K562 (cell line): ENCODE data around the gene ORC5. TPM values are rescaled to one million over a fixed set of nuclear protein-coding genes. Genes with fewer than 3 reads are reported as not detected.

ENCODE experiments used
- ATAC-seq: fragments of 200-7000 bp; cut with Tn5 transposase; 3 replicates; pipeline ENCODE4 v1.9.1; 2020; ENCODE audit warnings: moderate library complexity
- BruUV-seq: library from RNA; stranded (reverse); fragments of 400-500 nt; replicated peaks from 2 replicates; lab custom pipeline; 2021; lab: Mats Ljungman, UMichigan
- CTCF ChIA-PET: fragments of 300-600 bp; formaldehyde crosslinking; extraction: SDS; loops from one replicate; lab custom pipeline; 2021; ENCODE audit warnings: low intra/inter-chr PET ratio; lab: Yijun Ruan, JAX
- POLR2A ChIA-PET: fragments of 300-600, 350-650 bp; sonication (Branson Sonifier 250); formaldehyde crosslinking; extraction: SDS; loops from one replicate; lab custom pipeline; 2021; ENCODE audit warnings: antibody characterized with exemption, inconsistent platforms; lab: Yijun Ruan, JAX
- DNase-seq, 4 experiments: peaks; one replicate each; pipeline versions ENCODE4 v3.0.0 to v3.0.0-alpha.2; 2011 to 2018; ENCODE audit warnings: low spot score in 3 of 4, mixed read lengths in 3 of 4; ENCODE audit errors: extremely low read depth in 1 of 4
- FAIRE-seq: peaks from 2 replicates; lab custom pipeline; 2011; peaks lifted over from hg19 to GRCh38; lab: Jason Lieb, UNC
- H2AFZ ChIP-seq: 2 replicates; pipeline ENCODE4 v1.6.0; 2011; ENCODE audit warnings: low read depth, low read length, control low read depth, inconsistent platforms
- H3K27ac ChIP-seq: fragments of 200-600 bp; 3 replicates; pipeline ENCODE4 v1.8.0; 2011; ENCODE audit warnings: low read depth, mild to moderate bottlenecking, control low read depth, inconsistent platforms, low read length, moderate library complexity, mixed read lengths; ENCODE audit errors: extremely low read depth
- H3K27me3 ChIP-seq, 2 experiments: fragments of 300-600 bp in 1 of 2; 2 replicates in 1 of 2; 3 replicates in 1 of 2; pipeline versions ENCODE4 v1.6.0 to v1.8.0; 2011; ENCODE audit warnings: inconsistent platforms in 2 of 2, low read length in 2 of 2, mild to moderate bottlenecking in 1 of 2, mixed read lengths in 1 of 2, moderate library complexity in 1 of 2; ENCODE audit not compliant: control insufficient read depth in 2 of 2, insufficient read depth in 2 of 2
- H3K36me3 ChIP-seq: fragments of 300-600 bp; 3 replicates; pipeline ENCODE4 v1.8.0; 2011; ENCODE audit warnings: mild to moderate bottlenecking, low read length, inconsistent platforms; ENCODE audit not compliant: control insufficient read depth, insufficient read depth
- H3K4me1 ChIP-seq, 2 experiments: fragments of 200-600 bp in 1 of 2; replicated peaks in 1 of 2; 2 replicates in 1 of 2; 3 replicates in 1 of 2; pipeline versions ENCODE4 v1.5.1 to v1.8.0; 2011; ENCODE audit warnings: inconsistent platforms in 2 of 2, low read length in 2 of 2, mild to moderate bottlenecking in 1 of 2, mixed read lengths in 1 of 2, moderate library complexity in 1 of 2; ENCODE audit not compliant: control insufficient read depth in 2 of 2, insufficient read depth in 2 of 2
- H3K4me2 ChIP-seq: 2 replicates; pipeline ENCODE4 v1.6.1; 2011; ENCODE audit warnings: low read length, control low read depth, inconsistent platforms, mixed read lengths; ENCODE audit not compliant: insufficient read depth
- H3K4me3 ChIP-seq: fragments of 200-600 bp; sonication (generic), shearing (Covaris generic); 2 replicates; pipeline ENCODE4 v1.5.1; 2016; ENCODE audit warnings: control low read depth, inconsistent platforms
- H3K79me2 ChIP-seq: fragments of 200-600 bp; 3 replicates; pipeline ENCODE4 v1.8.0; 2011; ENCODE audit warnings: low read length, inconsistent platforms; ENCODE audit not compliant: control insufficient read depth, insufficient read depth
- H3K9ac ChIP-seq, 2 experiments: 2 replicates each; pipeline versions ENCODE4 v1.6.0 to v1.6.1; 2011; ENCODE audit warnings: low read depth in 2 of 2, low read length in 2 of 2, control low read depth in 1 of 2, inconsistent platforms in 1 of 2, mild to moderate bottlenecking in 1 of 2, mixed read lengths in 1 of 2; ENCODE audit not compliant: insufficient read depth in 1 of 2
- H3K9me1 ChIP-seq: one replicate; pipeline ENCODE4 v1.6.0; 2011; ENCODE audit warnings: inconsistent platforms, mild to moderate bottlenecking, low read length, moderate library complexity; ENCODE audit not compliant: control insufficient read depth, insufficient read depth
- H3K9me3 ChIP-seq: replicated peaks from 2 replicates; pipeline ENCODE4 v1.5.1; 2011; ENCODE audit warnings: low read depth, low read length, inconsistent platforms; ENCODE audit not compliant: control insufficient read depth, insufficient read depth
- H4K20me1 ChIP-seq: replicated peaks from 2 replicates; pipeline ENCODE4 v1.6.1; 2011; ENCODE audit warnings: low read length, inconsistent platforms, mixed read lengths; ENCODE audit not compliant: control insufficient read depth, insufficient read depth
- BRF1 ChIP-seq: IDR thresholded peaks from 3 replicates; pipeline ENCODE4 v1.6.1; 2011; ENCODE audit warnings: borderline replicate concordance, mild to moderate bottlenecking; ENCODE audit not compliant: insufficient read length; ENCODE audit errors: extremely low read depth
- CBX3 ChIP-seq, 2 experiments: IDR thresholded peaks; 1 replicate in 1 of 2; 2 replicates in 1 of 2; pipeline ENCODE4 v1.6.1; 2012; ENCODE audit warnings: inconsistent platforms in 2 of 2, low read length in 2 of 2, borderline replicate concordance in 1 of 2, control low read depth in 1 of 2
- CCAR2 ChIP-seq: fragments of 200-400 bp; formaldehyde crosslinking; IDR thresholded peaks from 2 replicates; pipeline ENCODE4 v1.6.1; 2017; ENCODE audit warnings: mild to moderate bottlenecking, low read depth, low read length
- CCNT2 ChIP-seq: IDR thresholded peaks from 2 replicates; pipeline ENCODE4 v1.6.1; 2011; ENCODE audit warnings: borderline replicate concordance, low read depth, mild to moderate bottlenecking, moderate library complexity, mixed read lengths, low read length; ENCODE audit not compliant: insufficient read length; ENCODE audit errors: extremely low read depth
- CHD1 ChIP-seq: fragments of 200-600 bp; sonication (generic); IDR thresholded peaks from one replicate; pipeline ENCODE4 v1.6.1; 2012; ENCODE audit warnings: mild to moderate bottlenecking, moderate library complexity, low read length, inconsistent platforms
- DNMT1 ChIP-seq: fragments of 450-650 bp; IDR thresholded peaks from 2 replicates; pipeline ENCODE4 v1.6.1; 2016; ENCODE audit warnings: antibody characterized with exemption, mild to moderate bottlenecking
- ELK3 ChIP-seq: fragments of 450-650 bp; formaldehyde crosslinking; IDR thresholded peaks from 2 replicates; pipeline ENCODE4 v1.4.0; 2020; ENCODE audit warnings: mild to moderate bottlenecking
- FOXA3 ChIP-seq, 2 experiments: fragments of 450-650 bp in 1 of 2; sonication (generic) in 1 of 2; formaldehyde crosslinking; IDR thresholded peaks in 1 of 2; conservative IDR thresholded peaks in 1 of 2; 2 replicates each; pipeline versions ENCODE4 v1.4.0 to v1.8.0; 2020 to 2022; ENCODE audit warnings: mild to moderate bottlenecking in 2 of 2, missing genetic modification reagents in 1 of 2
- HMG20A ChIP-seq: fragments of 450-650 bp; formaldehyde crosslinking; conservative IDR thresholded peaks from 2 replicates; pipeline ENCODE4 v1.4.0; 2020; ENCODE audit warnings: mild to moderate bottlenecking, mixed read lengths
- KAT2B ChIP-seq: IDR thresholded peaks from one replicate; pipeline ENCODE4 v1.6.1; 2012; ENCODE audit warnings: low read depth, mild to moderate bottlenecking, control low read depth, inconsistent platforms, low read length, moderate library complexity
- KDM4B ChIP-seq, 2 experiments: fragments of 450-650 bp in 1 of 2; sonication (generic) in 1 of 2; IDR thresholded peaks; 2 replicates each; pipeline ENCODE4 v1.6.1; 2016 to 2017; ENCODE audit warnings: borderline replicate concordance in 2 of 2, antibody characterized with exemption in 1 of 2, low read depth in 1 of 2, mild to moderate bottlenecking in 1 of 2
- SP1 ChIP-seq: sonication (generic); formaldehyde crosslinking; IDR thresholded peaks from 2 replicates; pipeline ENCODE4 v1.8.1; 2022; ENCODE audit warnings: mild to moderate bottlenecking, missing genetic modification reagents
- ZNF507 ChIP-seq: conservative IDR thresholded peaks from 2 replicates; pipeline ENCODE4 v1.6.1; 2017; ENCODE audit warnings: missing genetic modification characterization, missing compliant biosample characterization
- ZSCAN32 ChIP-seq: fragments of 450-650 bp; formaldehyde crosslinking; IDR thresholded peaks from 2 replicates; pipeline ENCODE4 v1.4.0; 2020; ENCODE audit warnings: mild to moderate bottlenecking, moderate library complexity
- in situ Hi-C: fragments of 300-500 bp; cut with MboI; formaldehyde crosslinking; loops from 4 replicates; pipeline ENCODE4 v1.15.0; 2018; ENCODE audit warnings: inconsistent platforms, mixed read lengths
- intact Hi-C: fragments of 100-400 bp; cut with micrococcal nuclease; formaldehyde crosslinking; loops from 2 replicates; pipeline ENCODE4 v1.14.2; 2022
- polyA plus RNA-seq, 8 experiments: library from polyadenylated mRNA; depleted of rRNA in 4 of 8; stranded (reverse) in 5 of 8; unstranded in 3 of 8; fragments of >200 nt; fragmentation: Nextera tagmentation in 2 of 8; fragmentation: Illumina TruSeq in 1 of 8; extraction: Ambion mirVana in 2 of 8; extraction: Trizol in 1 of 8; gene quantifications; 2 replicates each; pipeline versions ENCODE4 v1.2.1 to v1.2.3, GENCODE V29; 2011 to 2014; ENCODE audit warnings: inconsistent platforms in 1 of 8, missing spikeins in 1 of 8
- total RNA-seq, 7 experiments: library from RNA; depleted of rRNA in 6 of 7; stranded (reverse); fragments of >200 nt in 6 of 7; fragmentation: Illumina TruSeq in 2 of 7; extraction: Trizol in 2 of 7; gene quantifications; 2 replicates each; pipeline versions ENCODE4 v1.2.1 to v1.2.3, GENCODE V29; 2011 to 2021; ENCODE audit warnings: low replicate concordance in 1 of 7
- TF ChIP-seq, protein P1 (sequence below), 3 experiments: IDR thresholded peaks in 2 of 3; conservative IDR thresholded peaks in 1 of 3; 2 replicates each; pipeline ENCODE4 v1.5.1; 2011 to 2012; ENCODE audit warnings: low read length in 3 of 3, mild to moderate bottlenecking in 3 of 3, control low read depth in 2 of 3, improper control_type of control experiment in 1 of 3, inconsistent platforms in 1 of 3, low read depth in 1 of 3, mixed read lengths in 1 of 3, moderate library complexity in 1 of 3; ENCODE audit not compliant: insufficient read depth in 2 of 3
- TF ChIP-seq, protein P2 (sequence below): sonication (generic); formaldehyde crosslinking; IDR thresholded peaks from 2 replicates; pipeline ENCODE4 v1.8.1; 2023; ENCODE audit warnings: mild to moderate bottlenecking, missing genetic modification reagents, moderate library complexity

ORC5 gene
- total and polyA plus RNA-seq, 9 of the 15 experiments (the other 6 are each of a cell fraction or from before 2014, with no cell fraction given): 29.8 to 136 (median 54.8) TPM

- H3K36me3 ChIP-seq: peaks cover 79% of the 10 kb centered on the region
- no peak overlapping the region for H3K27ac ChIP-seq
- no peaks in the 10 kb centered on the region for H3K9me1 ChIP-seq
- TF ChIP-seq FOXA3 (CRISPR knock-in tag; conservative IDR thresholded peaks at IDR 0.05 in 1 of 2, IDR thresholded peaks at IDR 0.05 in 1 of 2) (no peak), DNMT1 (no peak), KAT2B (no peak), SP1 (CRISPR knock-in tag) (no peak), ELK3 (CRISPR knock-in tag) (no peak), CCNT2 (no peak), CHD1 (no peak), HMG20A (CRISPR knock-in tag) (no peak), CBX3 (IDR thresholded peaks at IDR 0.05; ENCODE audit: borderline replicate concordance in 1 of 2, low read length in 2 of 2) (no peak), BRF1 (no peak), ZSCAN32 (CRISPR knock-in tag) (no peak), ZNF507 (tag) (no peak), KDM4B (IDR thresholded peaks at IDR 0.05; ENCODE audit: borderline replicate concordance in 2 of 2, low read depth in 1 of 2) (no peak), CCAR2 (no peak)
- TF ChIP-seq, protein P1, sequence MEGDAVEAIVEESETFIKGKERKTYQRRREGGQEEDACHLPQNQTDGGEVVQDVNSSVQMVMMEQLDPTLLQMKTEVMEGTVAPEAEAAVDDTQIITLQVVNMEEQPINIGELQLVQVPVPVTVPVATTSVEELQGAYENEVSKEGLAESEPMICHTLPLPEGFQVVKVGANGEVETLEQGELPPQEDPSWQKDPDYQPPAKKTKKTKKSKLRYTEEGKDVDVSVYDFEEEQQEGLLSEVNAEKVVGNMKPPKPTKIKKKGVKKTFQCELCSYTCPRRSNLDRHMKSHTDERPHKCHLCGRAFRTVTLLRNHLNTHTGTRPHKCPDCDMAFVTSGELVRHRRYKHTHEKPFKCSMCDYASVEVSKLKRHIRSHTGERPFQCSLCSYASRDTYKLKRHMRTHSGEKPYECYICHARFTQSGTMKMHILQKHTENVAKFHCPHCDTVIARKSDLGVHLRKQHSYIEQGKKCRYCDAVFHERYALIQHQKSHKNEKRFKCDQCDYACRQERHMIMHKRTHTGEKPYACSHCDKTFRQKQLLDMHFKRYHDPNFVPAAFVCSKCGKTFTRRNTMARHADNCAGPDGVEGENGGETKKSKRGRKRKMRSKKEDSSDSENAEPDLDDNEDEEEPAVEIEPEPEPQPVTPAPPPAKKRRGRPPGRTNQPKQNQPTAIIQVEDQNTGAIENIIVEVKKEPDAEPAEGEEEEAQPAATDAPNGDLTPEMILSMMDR (IDR thresholded peaks at IDR 0.05 in 2 of 3, conservative IDR thresholded peaks at IDR 0.05 in 1 of 3; ENCODE audit: insufficient read depth in 2 of 3, low read depth in 1 of 3, low read length in 3 of 3): no peak
- TF ChIP-seq, protein P2, sequence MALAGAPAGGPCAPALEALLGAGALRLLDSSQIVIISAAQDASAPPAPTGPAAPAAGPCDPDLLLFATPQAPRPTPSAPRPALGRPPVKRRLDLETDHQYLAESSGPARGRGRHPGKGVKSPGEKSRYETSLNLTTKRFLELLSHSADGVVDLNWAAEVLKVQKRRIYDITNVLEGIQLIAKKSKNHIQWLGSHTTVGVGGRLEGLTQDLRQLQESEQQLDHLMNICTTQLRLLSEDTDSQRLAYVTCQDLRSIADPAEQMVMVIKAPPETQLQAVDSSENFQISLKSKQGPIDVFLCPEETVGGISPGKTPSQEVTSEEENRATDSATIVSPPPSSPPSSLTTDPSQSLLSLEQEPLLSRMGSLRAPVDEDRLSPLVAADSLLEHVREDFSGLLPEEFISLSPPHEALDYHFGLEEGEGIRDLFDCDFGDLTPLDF (CRISPR knock-in tag): no peak
- peaks cover 0 to 3% of the 10 kb centered on the region in 2 experiments; a peak in 1 of 5 replicates for H3K4me1 ChIP-seq
- intact Hi-C loops (no loop called here), in situ Hi-C loops (no loop called here)
- no peaks in the 10 kb centered on the region for H3K27me3 ChIP-seq
- ChIA-PET CTCF (no interaction called here), POLR2A (interaction anchor here (0.6 kb wide), 1 partner anchor 31 kb away, joined by 3 read pairs; no protein-coding TSS in a partner anchor)
- no peak for ATAC-seq
- H3K4me2 ChIP-seq: no peak overlapping the region
- no peak for FAIRE-seq
- no peak overlapping the region for H3K9ac ChIP-seq
- no peaks in the 10 kb centered on the region for H4K20me1 ChIP-seq
- no peaks in the 10 kb centered on the region for H3K79me2 ChIP-seq
- no peaks in the 10 kb centered on the region for H3K9me3 ChIP-seq
- no peak overlapping the region for H2AFZ ChIP-seq
- DNase-seq: no peak
- H3K4me3 ChIP-seq: no peak overlapping the region
- BruUV-seq: no TSS peak
Observed at GRCh38 chr7:104133238-104133637, 74.6 kb downstream of the ORC5 start.
